SK-N-SH treated with all-trans-retinoic acid at 6 μM for 48 hours (cell line): ENCODE results near the gene AKT3.

Source experiments
- CREB5 ChIP-seq: fragments of 250-450 bp; sonication (Bioruptor Pico); IDR thresholded peaks from 2 replicates; pipeline ENCODE4 v1.5.1; 2020; ENCODE audit warnings: low read depth, mild to moderate bottlenecking, moderate library complexity
- ESRRG ChIP-seq: fragments of 250-450 bp; sonication (Bioruptor Pico); IDR thresholded peaks from 2 replicates; pipeline ENCODE4 v1.6.1; 2021; ENCODE audit warnings: mild to moderate bottlenecking
- ISL1 ChIP-seq: fragments of 250-450 bp; sonication (Bioruptor Pico); IDR thresholded peaks from 2 replicates; pipeline ENCODE4 v2.1.2; 2022; ENCODE audit warnings: mild to moderate bottlenecking, moderate library complexity
- OSR1 ChIP-seq: fragments of 250-450 bp; sonication (Bioruptor Pico); IDR thresholded peaks from 2 replicates; pipeline ENCODE4 v1.8.0; 2022; ENCODE audit warnings: moderate library complexity, mild to moderate bottlenecking, inconsistent platforms
- PATZ1 ChIP-seq: fragments of 250-450 bp; sonication (Bioruptor Pico); IDR thresholded peaks from 2 replicates; pipeline ENCODE4 v1.8.0; 2020; ENCODE audit warnings: mild to moderate bottlenecking, moderate library complexity, borderline replicate concordance
- POU6F1 ChIP-seq: fragments of 250-450 bp; sonication (Bioruptor Pico); IDR thresholded peaks from 2 replicates; pipeline ENCODE4 v1.8.0; 2021; ENCODE audit warnings: low read depth, mild to moderate bottlenecking, moderate library complexity, borderline replicate concordance
- PPARA ChIP-seq: fragments of 250-450 bp; sonication (Bioruptor Pico); IDR thresholded peaks from 2 replicates; pipeline ENCODE4 v1.5.0; 2020; ENCODE audit warnings: mild to moderate bottlenecking, borderline replicate concordance
- RARB ChIP-seq: fragments of 250-450 bp; sonication (Bioruptor Pico); IDR thresholded peaks from 2 replicates; pipeline ENCODE4 v1.8.0; 2021; ENCODE audit warnings: mild to moderate bottlenecking, moderate library complexity
- TSHZ2 ChIP-seq: fragments of 250-450 bp; sonication (Bioruptor Pico); IDR thresholded peaks from 2 replicates; pipeline ENCODE4 v1.5.0; 2020; ENCODE audit warnings: mild to moderate bottlenecking, moderate library complexity
- ZC3H10 ChIP-seq: fragments of 250-450 bp; sonication (Bioruptor Pico); IDR thresholded peaks from 2 replicates; pipeline ENCODE4 v1.5.1; 2021; ENCODE audit warnings: mild to moderate bottlenecking, moderate library complexity
- ZFP3 ChIP-seq: fragments of 250-450 bp; sonication (Bioruptor Pico); IDR thresholded peaks from 2 replicates; pipeline ENCODE4 v1.5.0; 2020; ENCODE audit warnings: mild to moderate bottlenecking, moderate library complexity

- no peak for TF ChIP-seq ISL1 (CRISPR knock-in tag)
- TF ChIP-seq POU6F1: no peak
- TF ChIP-seq OSR1: no peak
- TF ChIP-seq ESRRG (CRISPR knock-in tag): no peak
- TF ChIP-seq ZFP3 (CRISPR knock-in tag): no peak
- no peak for TF ChIP-seq RARB (CRISPR knock-in tag)
- TF ChIP-seq ZC3H10 (CRISPR knock-in tag): no peak
- TF ChIP-seq TSHZ2: no peak
- TF ChIP-seq PPARA (CRISPR knock-in tag): no peak
- no peak for TF ChIP-seq CREB5 (CRISPR knock-in tag)
- no peak for TF ChIP-seq PATZ1 (CRISPR knock-in tag)
These were observed 63.5 kb downstream of the AKT3 start for GRCh38 chr1:243786531-243786930.
